Lung (tissue), 12 donors: ENCODE data around the gene GBP4. TPM values are rescaled to one million over a fixed set of nuclear protein-coding genes. Genes with fewer than 3 reads are reported as not detected.

ENCODE experiments used
- ATAC-seq: fragments of 200-7000 bp; cut with Tn5 transposase; one replicate; pipeline ENCODE4 v1.9.1; 2020; ENCODE audit warnings: moderate number of reproducible peaks; ENCODE audit not compliant: insufficient read depth, low FRiP score
- DNase-seq, 3 donors: peaks; one replicate each; pipeline ENCODE4 v3.0.0-alpha.2; 2013 to 2017
- H3K27ac ChIP-seq, 2 donors: one replicate each; pipeline ENCODE4 v1.5.1; 2013; ENCODE audit warnings: mild to moderate bottlenecking in 2 of 2, moderate library complexity in 2 of 2, control low read depth in 1 of 2, inconsistent platforms in 1 of 2, low read depth in 1 of 2, low read length in 1 of 2
- H3K27me3 ChIP-seq, 3 donors: one replicate each; pipeline ENCODE4 v1.5.1; 2013; ENCODE audit warnings: low read length in 2 of 3; ENCODE audit not compliant: control insufficient read depth in 3 of 3, insufficient read depth in 3 of 3
- H3K36me3 ChIP-seq, 4 donors: one replicate each; pipeline ENCODE4 v1.5.1; 2013; ENCODE audit warnings: low read length in 4 of 4, mild to moderate bottlenecking in 1 of 4, moderate library complexity in 1 of 4; ENCODE audit not compliant: control insufficient read depth in 4 of 4, insufficient read depth in 4 of 4
- H3K4me1 ChIP-seq, 5 donors: one replicate each; pipeline ENCODE4 v1.5.1; 2013; ENCODE audit warnings: low read length in 5 of 5, mild to moderate bottlenecking in 2 of 5, moderate library complexity in 1 of 5; ENCODE audit not compliant: control insufficient read depth in 5 of 5, insufficient read depth in 5 of 5
- H3K4me3 ChIP-seq: one replicate; pipeline ENCODE4 v1.5.1; 2013; ENCODE audit warnings: mild to moderate bottlenecking, control low read depth, moderate library complexity
- H3K9ac ChIP-seq, 2 donors: one replicate each; pipeline ENCODE4 v1.5.1; 2013; ENCODE audit warnings: low read length in 2 of 2, control low read depth in 1 of 2; ENCODE audit not compliant: insufficient read depth in 1 of 2
- H3K9me3 ChIP-seq, 4 donors: one replicate each; pipeline ENCODE4 v1.5.1; 2013; ENCODE audit warnings: low read length in 3 of 4, mild to moderate bottlenecking in 1 of 4, moderate library complexity in 1 of 4; ENCODE audit not compliant: control insufficient read depth in 4 of 4, insufficient read depth in 3 of 4
- WGBS, 2 donors: extraction: QIAGEN DNeasy Blood & Tissue Kit; methylation state at CpG; one replicate each; pipeline ENCODE4 v1.1.7; 2013; 5-methylcytosine and 5-hydroxymethylcytosine counted together
- polyA plus RNA-seq, 2 donors: library from polyadenylated mRNA; stranded (reverse); fragments of 200-250 nt; gene quantifications; one replicate each; pipeline ENCODE4 v1.2.1, GENCODE V29; 2013
- total RNA-seq, 2 donors: library from RNA; depleted of rRNA in 1 of 2; stranded (reverse); fragments of >200 nt in 1 of 2; gene quantifications; one replicate each; pipeline ENCODE4 v1.2.1, GENCODE V29; 2014 to 2021
- TF ChIP-seq, protein P1 (sequence below): IDR thresholded peaks from 2 replicates; pipeline ENCODE4 v1.5.1; 2012; ENCODE audit warnings: mild to moderate bottlenecking; ENCODE audit errors: control extremely low read depth, extremely low read depth
- donor health status: control.
- donor health status: control.
- donor health status: Bipolar disorder and iron deficiency.
- donor health status: healthy.
- donor health status: DM: yes; HTN: yes; CAD: no.

Gene GBP4
- total and polyA plus RNA-seq, 4 donors: 13.5 to 24.1 (median 17.5) TPM

GRCh38 chr1:89172468-89173143 lies 26.1 kb downstream of the GBP4 start:
- H3K9me3 ChIP-seq: no peaks in the 10 kb centered on the region
- H3K4me1 ChIP-seq: peaks cover 0 to 4% (median 0%) of the 10 kb centered on the region in 5 donors
- no peak overlapping the region for H3K4me3 ChIP-seq
- ATAC-seq: no peak
- 80 to 98% methylated on average over 4 of the region's 4 CpGs for WGBS, 2 donors
- H3K9ac ChIP-seq: no peak overlapping the region
- DNase-seq: no peak
- H3K36me3 ChIP-seq: no peaks in the 10 kb centered on the region
- no peak overlapping the region for H3K27ac ChIP-seq
- TF ChIP-seq, protein P1, sequence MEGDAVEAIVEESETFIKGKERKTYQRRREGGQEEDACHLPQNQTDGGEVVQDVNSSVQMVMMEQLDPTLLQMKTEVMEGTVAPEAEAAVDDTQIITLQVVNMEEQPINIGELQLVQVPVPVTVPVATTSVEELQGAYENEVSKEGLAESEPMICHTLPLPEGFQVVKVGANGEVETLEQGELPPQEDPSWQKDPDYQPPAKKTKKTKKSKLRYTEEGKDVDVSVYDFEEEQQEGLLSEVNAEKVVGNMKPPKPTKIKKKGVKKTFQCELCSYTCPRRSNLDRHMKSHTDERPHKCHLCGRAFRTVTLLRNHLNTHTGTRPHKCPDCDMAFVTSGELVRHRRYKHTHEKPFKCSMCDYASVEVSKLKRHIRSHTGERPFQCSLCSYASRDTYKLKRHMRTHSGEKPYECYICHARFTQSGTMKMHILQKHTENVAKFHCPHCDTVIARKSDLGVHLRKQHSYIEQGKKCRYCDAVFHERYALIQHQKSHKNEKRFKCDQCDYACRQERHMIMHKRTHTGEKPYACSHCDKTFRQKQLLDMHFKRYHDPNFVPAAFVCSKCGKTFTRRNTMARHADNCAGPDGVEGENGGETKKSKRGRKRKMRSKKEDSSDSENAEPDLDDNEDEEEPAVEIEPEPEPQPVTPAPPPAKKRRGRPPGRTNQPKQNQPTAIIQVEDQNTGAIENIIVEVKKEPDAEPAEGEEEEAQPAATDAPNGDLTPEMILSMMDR: no peak
- no peaks in the 10 kb centered on the region for H3K27me3 ChIP-seq

- Histone ChIP-seq H3K4me1 (peaks cover 0 to 8% (median 0%) of the 10 kb centered on the region in 5 donors), H3K27ac (no peak overlapping the region), H3K4me3 (no peak overlapping the region), H3K9ac (no peak overlapping the region), H3K36me3 (no peaks in the 10 kb centered on the region), H3K9me3 (no peaks in the 10 kb centered on the region), H3K27me3 (no peaks in the 10 kb centered on the region)
- TF ChIP-seq, protein P1: no peak
- no peak for ATAC-seq
- no peak for DNase-seq
Observed at GRCh38 chr1:89171067-89171438, 27.7 kb downstream of the GBP4 start.

DNA sequence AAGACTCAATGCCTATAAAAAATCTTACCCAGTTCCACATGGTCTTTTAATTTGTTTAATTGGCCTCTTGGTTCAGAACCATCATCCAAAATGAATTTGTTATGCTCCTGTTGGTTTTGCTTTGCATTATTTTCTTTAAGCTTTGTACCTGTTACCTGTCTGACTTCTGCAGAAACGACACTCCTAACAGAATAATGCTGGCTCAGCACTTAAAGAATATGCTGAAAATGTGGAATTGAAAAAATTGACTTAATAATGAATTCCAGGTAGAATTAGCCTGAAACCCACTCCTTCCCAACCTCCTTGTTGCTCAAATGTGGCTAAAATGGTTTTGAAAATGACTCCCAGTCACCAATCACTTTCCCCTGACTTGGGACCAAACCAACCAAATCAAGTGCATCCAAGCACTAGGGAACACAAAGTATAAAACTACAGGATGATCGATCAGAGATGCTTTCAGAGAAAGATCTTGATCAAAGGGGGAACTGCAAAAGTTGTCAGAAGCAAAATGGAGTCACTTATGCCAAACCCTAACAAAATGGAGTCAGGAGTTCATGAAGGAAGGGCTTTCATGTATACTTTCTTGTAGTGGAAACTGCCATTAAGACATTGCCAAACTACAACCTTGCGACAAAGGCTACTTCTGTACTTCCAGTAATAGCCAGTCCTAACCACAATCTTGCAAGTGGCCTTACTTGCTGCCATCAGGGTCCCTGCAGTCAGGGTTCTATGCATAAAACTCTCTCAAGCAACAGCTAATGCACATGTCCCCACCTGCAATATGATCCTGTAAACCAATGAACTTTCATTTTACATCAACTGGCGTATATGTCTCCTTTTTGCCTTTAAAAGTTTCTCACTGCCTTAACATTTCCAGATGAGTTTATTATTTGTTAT lies 28.3 kb downstream of the GBP4 start:
- H3K27me3 ChIP-seq: no peaks in the 10 kb centered on the region
- TF ChIP-seq, protein P1: no peak
- H3K9me3 ChIP-seq: no peaks in the 10 kb centered on the region
- H3K9ac ChIP-seq: no peak overlapping the region
- H3K36me3 ChIP-seq: no peaks in the 10 kb centered on the region
- 85 to 89% methylated on average over 4 of the region's 4 CpGs for WGBS, 2 donors
- H3K27ac ChIP-seq: no peak overlapping the region
- ATAC-seq (no peak), DNase-seq (no peak)
- H3K4me3 ChIP-seq: no peak overlapping the region
- peaks cover 0 to 8% (median 0%) of the 10 kb centered on the region in 5 donors for H3K4me1 ChIP-seq
